RWPE1 (cell line): ENCODE measurements around the gene PLIN5.
A peak's percentile ranks its signal among the peaks of the same experiment; 100 is the strongest.
"Not testable (repeated sequence)": the region's sequence is repeated elsewhere in the genome, so short reads cannot be mapped to it uniquely, and the experiment has no call there.

Experiments used
- CTCF ChIA-PET: fragments of 350-600 bp; sonication (Branson Sonifier 250); formaldehyde crosslinking; extraction: SDS; loops from one replicate; lab custom pipeline; 2021; lab: Yijun Ruan, JAX
- POLR2A ChIA-PET: fragments of 400-600 bp; formaldehyde crosslinking; extraction: SDS; loops from one replicate; lab custom pipeline; 2020; ENCODE audit warnings: antibody characterized with exemption; ENCODE audit not compliant: low non-redundant PET; lab: Yijun Ruan, JAX
- DNase-seq: peaks from one replicate; pipeline ENCODE4 v3.0.0; 2012; ENCODE audit warnings: low spot score
- H3K27ac ChIP-seq: fragments of 450-650 bp; 2 replicates; pipeline ENCODE4 v1.5.1; 2017
- CTCF ChIP-seq: fragments of 450-650 bp; conservative IDR thresholded peaks from 2 replicates; pipeline ENCODE4 v1.5.1; 2017; ENCODE audit warnings: low read depth, mild to moderate bottlenecking

PLIN5 gene

GRCh38 chr19:4567584-4568071 is 32.6 kb upstream of the PLIN5 start:
- DNase-seq: no peak
- POLR2A ChIA-PET: no interaction called here
- CTCF ChIA-PET: interaction anchor here (0.7 to 4.7 kb wide), 8 partner anchors 8 to 93 kb away, joined by 3 to 36 read pairs (median 4); partner anchors contain the start of gene TNFAIP8L1
- peak overlapping the region; percentile 9; the same call in 1 of the 2 replicates for H3K27ac ChIP-seq
- peak; percentile 83 for TF ChIP-seq CTCF

GRCh38 chr19:4566402-4567051 is 31.5 kb upstream of the PLIN5 start:
- TF ChIP-seq CTCF: no peak
- no peak overlapping the region for H3K27ac ChIP-seq
- DNase-seq: no peak
- POLR2A ChIA-PET: no interaction called here
- CTCF ChIA-PET: interaction anchor here (0.6 to 4.7 kb wide), 6 partner anchors 11 to 70 kb away, joined by 3 to 36 read pairs (median 5); no protein-coding TSS in a partner anchor

GRCh38 chr19:4563562-4563961 is 28.5 kb upstream of the PLIN5 start:
- POLR2A ChIA-PET, CTCF ChIA-PET, H3K27ac ChIP-seq, DNase-seq: not testable (repeated sequence)

GRCh38 chr19:4562085-4562484 is 27.1 kb upstream of the PLIN5 start:
- DNase-seq, CTCF ChIA-PET, H3K27ac ChIP-seq, POLR2A ChIA-PET: not testable (repeated sequence)

- POLR2A ChIA-PET: no interaction called here
- H3K27ac ChIP-seq: no peak within 1 kb of the TSS
- TF ChIP-seq CTCF: no peak
- CTCF ChIA-PET: interaction anchor here (0.9 to 1.9 kb wide), 4 partner anchors 12 to 77 kb away, joined by 5 to 14 read pairs (median 10); no protein-coding TSS in a partner anchor
- no peak for DNase-seq
Observed at GRCh38 chr19:4559569-4559968, 24.5 kb upstream of the PLIN5 start, which contains the start of gene SEMA6B. TSS of gene SEMA6B (minus strand) at chr19:4559684. CDS start at chr19:4558457, 1,227 bp downstream.

GRCh38 chr19:4557971-4558941 is 23.2 kb upstream of the PLIN5 start:
- POLR2A ChIA-PET: no interaction called here
- peak; percentile 98 for TF ChIP-seq CTCF
- H3K27ac ChIP-seq: no peak overlapping the region
- CTCF ChIA-PET: interaction anchor here (0.6 to 1.9 kb wide), 7 partner anchors 11 to 789 kb away, joined by 3 to 11 read pairs (median 5); no protein-coding TSS in a partner anchor
- no peak for DNase-seq
